ENCODE results near the gene STX10. TPM values are rescaled to one million over a fixed set of nuclear protein-coding genes. Genes with fewer than 3 reads are reported as not detected.

Gene STX10
- total RNA-seq, 2 experiments from 2014 or later: 41.6 to 67.8 TPM

GRCh38 chr19:13160557-13160956, 10.4 kb upstream of the STX10 start:
- intact Hi-C loops (cut with micrococcal nuclease; ENCODE audit: unreplicated experiment): loop anchor here (10.0 kb wide), 1 partner anchor 674 kb away; no protein-coding TSS in a partner anchor
- no peak for DNase-seq (ENCODE audit: low spot score)
- H3K27ac ChIP-seq (ENCODE audit: low read depth, low read length, poor library complexity, severe bottlenecking): peak overlapping the region; percentile 95
- H3K36me3 ChIP-seq (ENCODE audit: insufficient read depth, low read length): no peaks in the 10 kb centered on the region
- H4K20me1 ChIP-seq (ENCODE audit: insufficient read depth, low read length): no peaks in the 10 kb centered on the region
- POLR2A ChIA-PET: interaction anchor here (0.7 to 2.8 kb wide), 2 partner anchors 8 to 10 kb away, joined by 3 to 7 read pairs; no protein-coding TSS in a partner anchor
- H3K4me1 ChIP-seq (ENCODE audit: insufficient read depth, low read length, poor library complexity, severe bottlenecking): peaks cover 97% of the 10 kb centered on the region
- peaks cover 26% of the 10 kb centered on the region; the same call in 1 of the 2 replicates for H3K79me2 ChIP-seq (ENCODE audit: insufficient read depth, low read depth, low read length)
- CTCF ChIA-PET (ENCODE audit: unreplicated experiment): no interaction called here
- peak overlapping the region; percentile 29 for H3K4me2 ChIP-seq (ENCODE audit: low read length)
- no peak for TF ChIP-seq CTCF (conservative IDR thresholded peaks at IDR 0.05; ENCODE audit: low read length)
- no peak for TF ChIP-seq EZH2phosphoT487 (IDR thresholded peaks at IDR 0.05; ENCODE audit: borderline replicate concordance, low read depth, low read length)
- no peak overlapping the region for H2AFZ ChIP-seq (ENCODE audit: low read length)
- BruUV-seq (replicated peaks): no TSS peak
- H3K9me2 ChIP-seq (ENCODE audit: insufficient read depth, low read length): no peaks in the 10 kb centered on the region
- peak overlapping the region; percentile 69 for H3K4me3 ChIP-seq (ENCODE audit: low read depth, low read length, poor library complexity, severe bottlenecking)
- H3K9me3 ChIP-seq (ENCODE audit: low read length): no peaks in the 10 kb centered on the region

GRCh38 chr19:13159713-13160112, 9.5 kb upstream of the STX10 start:
- H3K4me2 ChIP-seq (ENCODE audit: low read length): peak overlapping the region; percentile 39
- intact Hi-C loops (cut with micrococcal nuclease; ENCODE audit: unreplicated experiment): loop anchor here (10.0 kb wide), 1 partner anchor 675 kb away; no protein-coding TSS in a partner anchor
- H3K79me2 ChIP-seq (ENCODE audit: insufficient read depth, low read depth, low read length): peaks cover 33% of the 10 kb centered on the region; the same call in 1 of the 2 replicates
- no peak overlapping the region for H2AFZ ChIP-seq (ENCODE audit: low read length)
- peaks cover 93% of the 10 kb centered on the region for H3K4me1 ChIP-seq (ENCODE audit: insufficient read depth, low read length, poor library complexity, severe bottlenecking)
- CTCF ChIA-PET (ENCODE audit: unreplicated experiment): no interaction called here
- peaks cover 6% of the 10 kb centered on the region for H3K36me3 ChIP-seq (ENCODE audit: insufficient read depth, low read length)
- no peak overlapping the region for H3K4me3 ChIP-seq (ENCODE audit: low read depth, low read length, poor library complexity, severe bottlenecking)
- H3K9me2 ChIP-seq (ENCODE audit: insufficient read depth, low read length): no peaks in the 10 kb centered on the region
- peak overlapping the region; percentile 95 for H3K27ac ChIP-seq (ENCODE audit: low read depth, low read length, poor library complexity, severe bottlenecking)
- no TSS peak for BruUV-seq (replicated peaks)
- H3K9me3 ChIP-seq (ENCODE audit: low read length): no peaks in the 10 kb centered on the region
- POLR2A ChIA-PET: interaction anchor here (2.8 kb wide), 1 partner anchor 10 kb away, joined by 7 read pairs; no protein-coding TSS in a partner anchor
- no peaks in the 10 kb centered on the region for H4K20me1 ChIP-seq (ENCODE audit: insufficient read depth, low read length)
- no peak for DNase-seq (ENCODE audit: low spot score)
- no peak for TF ChIP-seq EZH2phosphoT487 (IDR thresholded peaks at IDR 0.05; ENCODE audit: borderline replicate concordance, low read depth, low read length)
- TF ChIP-seq CTCF (conservative IDR thresholded peaks at IDR 0.05; ENCODE audit: low read length): 0 out of 2 replicates have a peak, but pooled peaks have one; percentile 20

All from OCI-LY7 (cell line).